GM19035 (cell line): ENCODE data around the gene MCM7.

Experiments
- ATAC-seq: cut with Tn5 transposase; IDR thresholded peaks from one replicate; pipeline ENCODE4 v1.9.1; 2021; ENCODE audit not compliant: unreplicated experiment

The MCM7 gene

DNA sequence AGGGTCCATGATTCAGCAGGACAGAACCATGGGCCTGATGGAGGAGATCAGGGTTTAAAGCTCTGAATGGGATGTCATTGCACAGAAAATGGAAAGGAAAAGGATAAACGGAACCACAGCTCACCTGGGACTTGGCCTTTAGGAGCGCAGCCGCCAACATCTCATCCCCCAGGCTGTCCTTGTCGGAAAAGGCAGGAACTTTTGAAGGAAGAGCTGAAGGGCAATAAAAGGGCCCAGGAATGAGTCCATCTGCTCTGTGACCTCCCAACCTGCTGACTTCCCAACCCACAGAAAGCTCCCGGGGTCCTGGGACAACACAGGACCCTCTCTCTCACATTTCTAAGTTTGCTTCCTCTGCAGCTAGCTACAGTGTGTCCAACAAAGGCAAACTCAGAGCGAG lies 25.8 kb downstream of the MCM7 start:
- no peak for ATAC-seq

DNA sequence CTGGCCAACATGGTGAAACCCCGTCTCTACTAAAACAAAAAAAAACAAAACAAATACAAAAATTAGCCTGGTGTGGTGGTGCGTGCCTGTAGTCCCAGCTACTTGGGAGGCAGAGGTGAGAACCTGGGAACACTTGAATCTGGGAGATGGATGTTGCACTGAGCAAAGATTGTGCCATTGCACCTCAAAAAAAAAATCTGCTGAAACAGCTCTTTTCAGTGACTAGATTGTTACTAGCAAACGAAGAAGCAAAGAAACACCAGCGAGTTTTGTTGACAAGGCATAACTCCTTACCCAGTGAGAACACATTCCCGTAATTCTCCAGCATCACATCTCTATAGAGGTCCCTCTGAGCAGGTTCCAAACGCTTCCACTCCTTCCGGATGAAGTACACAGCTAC lies 26.4 kb downstream of the MCM7 start:
- no peak for ATAC-seq

DNA sequence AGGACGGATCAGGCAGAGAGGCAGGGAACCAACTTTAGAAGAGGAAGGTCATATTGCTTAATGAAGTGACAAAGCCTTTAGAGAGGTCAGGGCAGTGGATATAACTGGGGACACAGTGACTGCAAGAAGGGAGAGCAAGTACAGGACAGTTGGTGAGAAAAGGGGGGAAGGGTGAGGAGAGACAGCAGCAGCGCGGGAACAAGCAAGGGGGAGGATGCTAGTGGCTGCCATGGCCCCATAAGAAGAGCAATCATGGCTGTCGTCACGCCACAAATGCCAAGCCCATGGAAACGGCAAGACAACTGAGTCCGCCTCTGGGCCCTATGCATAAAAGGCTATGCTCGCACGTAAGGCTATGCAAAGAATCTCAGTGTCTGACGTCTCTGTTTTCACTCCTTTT lies 28.7 kb downstream of the MCM7 start:
- ATAC-seq, result no peak

DNA sequence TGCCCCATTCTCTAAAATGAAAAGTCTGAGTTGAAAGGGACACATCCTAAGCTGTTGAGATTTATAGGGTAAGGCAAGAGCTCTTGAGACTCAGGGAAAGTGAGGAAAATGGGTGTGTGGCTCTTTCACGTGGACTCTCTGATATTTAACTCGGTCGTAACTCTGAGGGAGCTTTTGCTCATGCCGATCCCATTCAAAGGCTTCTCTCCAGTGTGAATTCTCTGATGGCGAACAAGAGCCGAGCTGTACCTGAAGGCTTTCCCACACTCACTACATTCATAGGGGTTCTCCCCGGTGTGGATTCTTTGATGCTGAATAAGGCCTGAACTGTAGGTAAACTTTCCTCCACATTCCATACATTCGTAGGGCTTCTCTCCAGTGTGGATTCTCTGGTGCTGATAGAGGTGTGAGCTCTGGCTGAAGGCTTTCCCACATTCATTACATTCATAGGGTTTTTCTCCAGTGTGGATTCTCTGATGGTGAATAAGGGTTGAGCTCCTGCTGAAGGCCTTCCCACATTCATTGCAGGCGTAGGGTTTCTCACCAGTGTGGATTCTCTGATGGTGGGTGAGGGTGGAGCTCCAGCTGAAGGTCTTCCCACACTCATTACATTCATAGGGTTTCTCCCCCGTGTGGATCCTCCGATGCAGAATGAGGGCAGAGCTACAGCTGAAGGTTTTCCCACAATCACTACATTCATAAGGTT lies 30.0 kb downstream of the MCM7 start:
- ATAC-seq, result no peak

DNA sequence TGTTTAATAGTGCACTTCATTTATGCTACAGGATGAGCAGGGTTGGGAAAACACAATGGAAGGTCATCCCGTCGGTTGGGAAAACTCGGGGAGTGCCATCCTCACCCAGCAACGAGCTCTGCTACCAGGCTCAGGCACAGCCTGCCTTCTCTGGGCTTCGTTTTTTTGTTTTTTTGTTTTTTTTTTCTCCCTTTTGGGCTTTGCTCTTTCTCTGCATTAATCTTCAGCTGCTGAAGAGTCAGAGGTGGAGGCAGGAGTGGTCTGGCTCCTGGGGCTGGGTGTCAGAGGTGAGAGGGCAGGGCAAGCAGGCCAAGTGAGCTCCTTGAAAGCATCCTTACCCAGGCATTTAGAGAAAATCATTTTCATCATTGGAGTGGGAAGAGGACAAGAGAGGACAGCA lies 31.2 kb downstream of the MCM7 start:
- no peak for ATAC-seq

DNA sequence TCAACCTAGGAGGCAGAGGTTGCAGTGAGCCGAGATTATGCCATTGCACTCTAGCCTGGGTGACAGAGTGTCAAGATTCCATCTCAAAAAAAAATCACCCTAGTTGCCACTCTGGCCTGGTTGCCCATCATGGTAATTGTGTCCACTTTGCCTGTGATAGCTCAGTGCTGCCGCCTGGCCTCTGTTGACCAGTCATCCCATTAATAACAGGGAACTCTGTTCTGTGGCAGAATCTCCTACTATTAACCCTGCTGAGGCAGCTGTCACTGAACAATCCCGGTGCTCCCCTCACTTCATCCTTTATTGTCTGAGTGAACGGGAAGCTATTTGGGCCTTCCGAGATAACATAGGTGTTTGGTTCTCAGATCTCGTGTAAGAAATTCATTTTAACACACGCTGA lies 34.2 kb downstream of the MCM7 start:
- ATAC-seq, result no peak

DNA sequence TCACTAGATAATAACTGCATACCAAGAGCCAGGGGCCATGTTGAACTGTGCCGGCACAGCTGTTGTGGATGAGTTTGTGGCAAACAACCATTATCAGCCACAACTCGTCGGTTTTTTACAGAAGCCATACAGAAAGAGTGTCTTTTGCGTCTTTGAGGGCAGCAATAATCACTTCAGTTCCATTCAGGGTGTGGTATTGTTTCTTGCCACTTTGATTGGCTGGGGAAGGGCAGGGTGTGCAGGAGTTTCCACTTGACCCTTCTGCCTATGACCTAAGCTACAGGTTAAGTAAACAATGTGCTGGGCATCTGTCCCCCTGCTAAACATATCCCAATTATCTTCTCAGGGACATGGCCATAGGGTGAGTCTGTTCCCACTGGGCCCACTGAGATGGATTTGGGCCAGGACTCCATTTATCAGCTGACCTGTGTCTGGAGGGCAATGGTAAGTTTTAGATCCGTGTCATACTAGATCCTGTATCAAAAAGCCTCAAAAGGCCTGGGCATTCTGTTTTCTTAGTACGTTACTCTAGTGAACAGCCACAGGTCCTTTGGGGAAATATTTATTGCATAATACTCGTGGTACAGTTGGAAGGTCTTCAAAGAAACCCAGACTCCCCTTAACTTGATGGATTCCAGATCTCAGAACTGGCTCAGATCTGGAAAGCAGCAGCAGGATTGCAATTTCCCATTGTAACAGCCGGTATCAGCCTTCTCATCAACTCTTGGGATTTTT lies 35.6 kb downstream of the MCM7 start:
- no peak for ATAC-seq

DNA sequence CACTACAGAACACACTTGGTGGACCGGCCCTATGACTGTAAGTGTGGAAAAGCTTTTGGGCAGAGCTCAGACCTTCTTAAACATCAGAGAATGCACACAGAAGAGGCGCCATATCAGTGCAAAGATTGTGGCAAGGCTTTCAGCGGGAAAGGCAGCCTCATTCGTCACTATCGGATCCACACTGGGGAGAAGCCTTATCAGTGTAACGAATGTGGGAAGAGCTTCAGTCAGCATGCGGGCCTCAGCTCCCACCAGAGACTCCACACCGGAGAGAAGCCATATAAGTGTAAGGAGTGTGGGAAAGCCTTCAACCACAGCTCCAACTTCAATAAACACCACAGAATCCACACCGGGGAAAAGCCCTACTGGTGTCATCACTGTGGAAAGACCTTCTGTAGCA lies 37.0 kb downstream of the MCM7 start:
- ATAC-seq, result no peak

DNA sequence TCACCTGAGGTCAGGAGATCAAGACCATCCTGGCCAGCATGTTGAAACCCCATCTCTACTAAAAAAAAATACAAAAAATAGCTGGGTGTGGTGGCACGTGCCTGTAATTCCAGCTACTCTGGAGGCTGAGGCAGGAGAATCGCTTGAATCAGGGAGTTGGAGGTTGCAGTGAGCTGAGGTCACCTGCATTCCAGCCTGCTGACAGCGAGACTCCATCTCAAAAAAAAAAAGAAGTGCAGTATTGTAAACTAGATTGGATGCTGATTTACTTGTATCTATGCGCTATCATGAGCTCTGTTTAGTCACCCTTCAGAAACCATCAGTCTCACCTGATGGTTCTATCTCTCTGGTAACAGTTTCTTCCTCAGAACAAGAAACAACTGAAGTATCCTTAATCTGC lies 37.8 kb downstream of the MCM7 start:
- ATAC-seq, result no peak

DNA sequence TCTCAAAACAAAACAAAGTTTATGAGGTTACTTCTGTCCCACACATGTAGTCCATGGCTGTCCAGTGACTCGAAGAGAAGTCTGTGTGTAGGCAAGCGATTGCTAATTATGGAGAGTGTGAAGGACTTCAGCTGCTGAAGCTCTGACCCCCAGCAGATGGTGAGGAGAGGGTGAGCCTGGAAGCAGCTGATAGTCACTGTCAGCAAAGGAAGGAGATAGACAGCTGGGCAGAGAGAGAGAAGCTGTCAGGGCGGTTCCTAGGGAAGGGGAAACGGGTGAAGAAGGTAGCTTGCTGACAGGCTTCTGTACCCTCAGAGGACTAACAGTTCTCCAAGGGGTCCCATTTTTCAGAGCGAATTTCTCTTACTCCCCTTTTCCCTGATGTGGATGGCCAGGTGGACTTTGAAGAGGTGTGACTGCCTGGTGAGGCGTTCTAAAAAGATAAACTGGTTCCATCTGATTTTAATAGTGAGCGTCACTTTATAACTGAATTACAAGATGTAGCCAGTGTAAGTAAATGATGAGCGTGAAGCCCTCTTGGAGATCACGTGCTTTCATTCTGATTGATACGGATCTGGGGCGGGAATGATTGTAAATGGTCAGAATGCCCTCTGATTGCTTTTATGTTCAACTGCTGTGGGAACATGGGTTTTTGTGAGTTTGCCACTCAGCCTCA lies 39.5 kb downstream of the MCM7 start:
- no peak for ATAC-seq

DNA sequence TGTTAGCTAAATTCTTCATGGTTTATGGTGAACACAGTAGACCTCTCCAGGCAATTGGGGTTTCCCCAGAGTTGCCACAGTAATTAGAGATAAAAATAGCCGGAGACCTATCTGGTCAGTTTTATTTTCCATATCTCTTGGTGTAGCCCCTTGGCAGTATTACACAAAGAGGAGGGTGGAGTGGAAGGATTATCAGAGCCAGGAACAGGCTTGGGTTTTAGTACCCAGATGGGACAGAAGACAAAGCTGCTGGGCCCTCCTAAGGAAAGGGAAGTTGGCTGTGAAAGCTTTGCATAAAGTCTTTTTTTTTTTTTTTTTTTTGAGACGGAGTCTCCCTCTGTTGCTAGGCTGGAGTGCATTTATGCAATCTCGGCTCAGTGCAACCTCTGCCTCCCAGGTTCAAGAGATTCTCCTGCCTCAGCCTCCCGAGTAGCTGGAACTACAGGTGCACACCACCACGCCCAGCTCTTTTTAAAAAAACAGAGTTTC lies 41.9 kb downstream of the MCM7 start:
- ATAC-seq, result no peak

DNA sequence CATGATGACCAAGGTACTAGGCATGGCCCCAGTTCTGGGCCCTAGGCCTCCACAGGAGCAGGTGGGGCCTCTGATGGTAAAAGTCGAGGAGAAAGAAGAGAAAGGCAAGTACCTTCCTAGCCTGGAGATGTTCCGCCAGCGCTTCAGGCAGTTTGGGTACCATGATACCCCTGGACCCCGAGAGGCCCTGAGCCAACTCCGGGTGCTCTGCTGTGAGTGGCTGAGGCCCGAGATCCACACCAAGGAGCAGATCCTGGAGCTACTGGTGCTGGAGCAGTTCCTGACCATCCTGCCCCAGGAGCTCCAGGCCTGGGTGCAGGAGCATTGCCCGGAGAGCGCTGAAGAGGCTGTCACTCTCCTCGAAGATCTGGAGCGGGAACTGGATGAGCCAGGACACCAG lies 44.2 kb downstream of the MCM7 start:
- no peak for ATAC-seq

DNA sequence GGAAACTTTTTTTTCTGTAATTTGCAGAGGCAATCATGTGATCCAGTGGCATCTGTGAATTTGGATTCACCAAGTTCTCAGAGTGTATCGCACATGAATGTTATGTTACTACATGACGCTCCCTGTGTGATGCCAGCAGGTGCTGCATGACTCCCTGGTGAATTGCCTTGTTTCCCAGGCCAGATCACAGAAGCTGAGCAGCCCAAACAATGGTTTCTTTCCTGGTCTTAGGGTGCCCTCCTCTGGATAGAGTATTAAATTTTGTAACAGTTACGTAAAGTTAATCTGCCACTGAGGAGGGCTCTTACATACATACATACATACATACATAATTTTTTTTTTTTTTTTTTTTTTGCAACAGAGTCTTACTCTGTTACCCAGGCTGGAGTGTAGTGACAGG lies 48.0 kb downstream of the MCM7 start:
- no peak for ATAC-seq

DNA sequence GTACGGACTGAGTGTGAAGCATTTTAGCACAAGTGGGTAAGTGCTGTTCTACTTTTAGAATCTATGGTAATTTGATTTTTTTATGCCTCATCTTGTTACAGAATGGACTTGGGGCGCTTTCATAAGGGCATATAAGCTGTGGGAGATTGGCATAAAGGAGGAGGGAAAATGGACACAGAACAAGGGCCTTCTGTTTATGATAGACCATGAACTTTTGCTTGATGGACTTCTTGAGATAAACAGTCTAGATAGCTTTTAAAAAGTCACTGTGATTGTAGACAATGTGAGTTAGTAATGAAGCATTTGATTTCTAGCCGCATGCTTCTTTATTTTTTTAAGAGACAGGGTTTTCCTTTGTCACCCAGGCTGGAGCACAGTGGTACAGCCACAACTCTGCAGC lies 49.6 kb downstream of the MCM7 start:
- ATAC-seq, result no peak

DNA sequence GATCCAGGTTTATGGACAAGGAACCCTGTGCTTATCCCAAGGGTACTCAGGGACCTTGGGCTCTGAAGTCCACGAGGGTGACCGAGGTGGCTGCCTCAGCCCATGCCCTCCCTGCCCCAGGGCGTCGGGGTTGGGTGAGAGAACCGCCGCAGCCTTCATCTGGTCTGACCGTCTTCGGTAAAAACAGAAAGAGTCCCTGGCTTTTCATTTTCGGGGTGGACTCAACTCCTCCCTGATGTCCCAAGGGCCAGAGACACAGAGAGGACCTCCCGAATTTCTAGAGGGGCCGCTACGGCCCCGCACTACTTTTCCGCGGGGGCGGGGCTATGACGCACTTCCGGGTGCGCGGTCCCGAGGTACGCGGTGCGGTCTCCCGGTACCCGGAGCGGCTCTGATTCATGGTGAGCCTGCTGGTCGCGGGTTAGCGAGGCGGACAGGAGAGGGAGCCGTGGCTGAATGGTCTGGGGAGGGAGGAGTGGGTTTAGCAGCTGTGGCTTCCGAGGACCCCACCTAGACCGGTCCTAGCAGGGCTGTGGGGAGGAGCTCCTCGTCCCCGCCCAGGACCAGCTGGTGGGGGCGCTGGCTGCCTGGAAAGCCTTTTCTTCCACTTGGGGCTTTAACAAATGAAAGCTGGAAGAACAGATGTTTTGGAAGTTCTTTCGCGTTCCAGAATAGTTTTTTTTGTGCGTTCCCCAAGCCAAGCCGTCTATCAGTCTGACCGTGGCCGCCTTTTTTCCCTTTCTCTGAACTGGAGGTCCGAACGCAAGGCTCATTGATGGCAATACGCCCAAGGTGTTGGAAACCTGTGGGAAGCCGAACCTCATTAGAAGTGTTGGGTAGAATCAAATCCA lies 51.5 kb downstream of the MCM7 start, which contains the start of gene ZSCAN21:
Gene ZSCAN21, plus strand, starts transcription at position 334 of the 851 bp plus-strand sequence. CDS start 7,233 bp downstream, outside the sequence.
- ATAC-seq, result peak; percentile 90

DNA sequence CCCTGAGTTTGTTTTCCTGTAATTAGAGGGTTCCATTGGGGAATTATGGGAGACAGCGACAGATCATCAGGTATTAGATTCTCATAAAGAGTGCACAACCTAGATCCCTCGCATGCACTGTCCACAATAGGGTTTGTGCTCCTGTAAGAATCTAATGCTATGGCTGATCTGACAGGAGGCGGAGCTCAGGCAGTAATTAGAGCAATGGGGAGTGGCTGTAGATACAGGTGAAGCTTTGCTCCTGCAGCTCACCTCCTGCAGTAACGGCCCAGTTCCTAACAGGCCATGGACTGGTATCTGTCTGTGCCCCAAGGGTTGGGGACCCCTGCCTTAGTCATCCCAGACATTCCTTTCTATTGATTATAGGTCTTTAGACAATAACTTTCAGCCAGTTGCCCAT lies 52.5 kb downstream of the MCM7 start:
- no peak for ATAC-seq

DNA sequence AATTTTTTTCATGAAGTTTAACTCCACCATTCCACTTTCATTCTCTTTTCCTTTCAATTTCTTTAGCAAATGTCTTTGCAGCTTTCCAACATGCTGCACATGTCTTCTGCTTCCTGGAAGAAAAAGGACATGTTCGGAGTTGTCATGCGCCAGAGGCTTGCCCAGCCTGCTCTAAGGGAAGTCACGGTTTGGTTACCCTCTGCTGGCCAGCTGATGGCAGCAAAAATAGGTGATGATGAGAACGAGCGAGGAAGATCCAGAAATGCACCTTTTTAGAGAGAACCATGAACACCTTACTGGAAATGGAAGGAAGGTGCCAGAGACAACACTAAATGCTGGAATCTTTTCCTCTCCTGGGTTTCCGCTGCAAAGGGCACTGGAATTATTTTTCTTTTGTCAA lies 56.5 kb downstream of the MCM7 start:
- no peak for ATAC-seq
